Fibroblast of the aortic adventitia (primary cell): Measurements from ENCODE around the gene CCNB1. TPM values are rescaled to one million over a fixed set of nuclear protein-coding genes. Genes with fewer than 3 reads are reported as not detected.
"Not testable (repeated sequence)": the region's sequence is repeated elsewhere in the genome, so short reads cannot be mapped to it uniquely, and the experiment has no call there.

Experiments used
- DNase-seq: peaks from one replicate; pipeline ENCODE4 v3.0.0-alpha.2; 2010; ENCODE audit warnings: low read depth
- H3K4me3 ChIP-seq: 2 replicates; pipeline ENCODE4 v1.5.1; 2011; ENCODE audit warnings: low read depth, mild to moderate bottlenecking, control low read depth, low read length, moderate library complexity
- small RNA-seq: library from RNA; depleted of rRNA; stranded (forward); fragments of <200 nt; gene quantifications from one replicate; pipeline ENCODE3, GENCODE V24; 2012
- total RNA-seq: library from RNA; depleted of rRNA; stranded (reverse); fragments of >200 nt; gene quantifications from 2 replicates; pipeline ENCODE4 v1.2.3, GENCODE V29; 2012; ENCODE audit warnings: low replicate concordance
- TF ChIP-seq, protein P1 (sequence below): IDR thresholded peaks from 2 replicates; pipeline ENCODE4 v1.5.1; 2011; ENCODE audit warnings: mild to moderate bottlenecking, low read length, control low read depth, inconsistent platforms; ENCODE audit not compliant: insufficient read depth

CCNB1 gene
- total RNA-seq, 1 donor: 51.7 TPM

DNA sequence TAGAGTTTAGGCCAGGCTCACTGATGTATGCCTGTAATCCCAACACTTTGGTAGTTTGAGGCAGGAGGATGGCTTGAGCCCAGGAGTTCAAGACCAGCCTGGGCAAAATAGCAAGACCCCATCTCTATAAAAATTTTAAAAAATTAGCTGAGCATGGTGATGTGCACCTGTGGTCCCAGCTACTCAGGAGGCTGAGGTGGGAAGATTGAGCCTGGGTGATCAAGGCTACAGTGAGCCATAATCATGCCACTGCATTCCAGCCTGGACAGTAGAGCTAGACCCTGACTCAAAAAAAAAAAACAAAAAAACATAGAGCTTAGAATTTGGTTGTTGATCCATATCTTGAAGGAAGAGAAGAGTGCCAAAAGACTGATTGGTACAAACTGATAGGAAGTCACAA is 53.0 kb downstream of the CCNB1 start:
- H3K4me3 ChIP-seq: no peak overlapping the region
- no peak for DNase-seq
- TF ChIP-seq, protein P1, sequence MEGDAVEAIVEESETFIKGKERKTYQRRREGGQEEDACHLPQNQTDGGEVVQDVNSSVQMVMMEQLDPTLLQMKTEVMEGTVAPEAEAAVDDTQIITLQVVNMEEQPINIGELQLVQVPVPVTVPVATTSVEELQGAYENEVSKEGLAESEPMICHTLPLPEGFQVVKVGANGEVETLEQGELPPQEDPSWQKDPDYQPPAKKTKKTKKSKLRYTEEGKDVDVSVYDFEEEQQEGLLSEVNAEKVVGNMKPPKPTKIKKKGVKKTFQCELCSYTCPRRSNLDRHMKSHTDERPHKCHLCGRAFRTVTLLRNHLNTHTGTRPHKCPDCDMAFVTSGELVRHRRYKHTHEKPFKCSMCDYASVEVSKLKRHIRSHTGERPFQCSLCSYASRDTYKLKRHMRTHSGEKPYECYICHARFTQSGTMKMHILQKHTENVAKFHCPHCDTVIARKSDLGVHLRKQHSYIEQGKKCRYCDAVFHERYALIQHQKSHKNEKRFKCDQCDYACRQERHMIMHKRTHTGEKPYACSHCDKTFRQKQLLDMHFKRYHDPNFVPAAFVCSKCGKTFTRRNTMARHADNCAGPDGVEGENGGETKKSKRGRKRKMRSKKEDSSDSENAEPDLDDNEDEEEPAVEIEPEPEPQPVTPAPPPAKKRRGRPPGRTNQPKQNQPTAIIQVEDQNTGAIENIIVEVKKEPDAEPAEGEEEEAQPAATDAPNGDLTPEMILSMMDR: no peak

DNA sequence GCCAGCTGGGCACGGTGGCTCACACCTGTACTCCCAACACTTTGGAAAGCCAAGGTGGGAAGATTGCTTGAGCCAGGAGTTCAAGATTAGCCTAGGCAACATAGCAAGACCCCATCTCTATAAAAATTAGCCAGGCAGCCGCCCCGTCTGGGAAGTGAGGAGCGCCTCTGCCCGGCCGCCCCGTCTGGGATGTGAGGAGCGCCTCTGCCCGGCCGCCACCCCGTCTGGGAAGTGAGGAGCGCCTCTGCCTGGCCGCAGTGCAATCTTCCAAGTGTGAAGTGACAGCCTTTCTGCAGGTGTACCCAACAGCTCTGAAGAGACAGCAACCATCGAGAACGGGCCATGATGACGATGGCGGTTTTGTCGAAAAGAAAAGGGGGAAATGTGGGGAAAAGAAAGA is 53.4 kb downstream of the CCNB1 start:
- not testable (repeated sequence) for H3K4me3 ChIP-seq, DNase-seq

DNA sequence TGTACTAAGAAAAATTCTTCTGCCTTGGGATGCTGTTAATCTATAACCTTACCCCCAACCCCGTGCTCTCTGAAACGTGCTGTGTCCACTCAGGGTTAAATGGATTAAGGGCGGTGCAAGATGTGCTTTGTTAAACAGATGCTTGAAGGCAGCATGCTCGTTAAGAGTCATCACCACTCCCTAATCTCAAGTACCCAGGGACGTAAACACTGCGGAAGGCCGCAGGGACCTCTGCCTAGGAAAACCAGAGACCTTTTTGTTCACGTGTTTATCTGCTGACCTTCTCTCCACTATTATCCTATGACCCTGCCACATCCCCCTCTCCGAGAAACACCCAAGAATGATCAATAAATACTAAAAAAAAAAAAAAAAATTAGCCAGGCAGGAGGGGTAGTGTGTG is 53.9 kb downstream of the CCNB1 start:
- not testable (repeated sequence) for H3K4me3 ChIP-seq, DNase-seq

DNA sequence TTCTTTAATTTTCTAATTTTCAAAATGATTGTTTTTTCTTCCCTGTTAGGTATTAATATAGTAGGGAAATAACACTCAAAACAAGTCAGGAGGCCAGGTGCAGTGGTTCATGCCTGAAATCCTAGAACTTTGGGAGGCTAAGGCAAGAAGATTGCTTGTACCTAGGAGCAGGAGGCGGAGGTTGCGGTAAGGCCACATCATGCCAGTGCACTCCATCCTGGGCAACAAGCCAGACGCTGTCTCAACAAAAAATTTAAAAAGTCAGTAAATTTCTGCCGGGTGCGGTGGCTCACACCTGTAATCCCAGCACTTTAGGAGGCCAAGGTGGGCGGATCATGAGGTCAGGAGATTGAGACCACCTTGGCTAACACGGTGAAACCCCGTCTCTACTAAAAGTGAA is 57.6 kb downstream of the CCNB1 start:
- no peak overlapping the region for H3K4me3 ChIP-seq
- TF ChIP-seq, protein P1: no peak
- DNase-seq: no peak

DNA sequence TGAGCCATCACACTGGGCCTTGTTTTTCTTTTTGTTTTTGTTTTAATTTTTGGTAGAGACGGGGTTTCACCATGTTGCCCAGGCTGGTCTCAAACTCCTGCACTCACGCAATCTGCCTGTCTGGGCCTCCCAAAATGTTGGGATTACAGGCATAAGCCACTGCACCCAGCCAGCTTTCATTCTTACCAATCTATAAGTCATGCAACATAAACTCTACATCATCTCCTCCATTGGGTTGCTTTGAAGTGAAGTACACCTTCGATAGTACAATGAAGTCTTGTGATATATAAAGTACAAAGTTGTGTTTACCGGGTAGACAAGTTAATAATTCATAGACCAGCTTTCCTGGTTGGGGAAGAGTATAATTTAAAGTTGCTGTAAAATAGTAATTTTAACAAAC is 58.9 kb downstream of the CCNB1 start:
- TF ChIP-seq, protein P1: no peak
- H3K4me3 ChIP-seq: no peak overlapping the region
- no peak for DNase-seq

Small RNA genes within 50 kb of the gene (small RNA-seq; reads per million reads assigned to genes)
- gene SNORA50D: not detected

Other genes starting within 250 kb of the CCNB1 start
- 28.5 and 52.8 TPM in 2 replicates for gene SLC30A5, start 73.1 kb upstream of the CCNB1 start, total RNA-seq
- 9.6 and 20.2 TPM in 2 replicates for gene CENPH, start 22.4 kb downstream of the CCNB1 start, total RNA-seq
- 22.0 and 50.8 TPM in 2 replicates for gene CDK7, start 67.7 kb downstream of the CCNB1 start, total RNA-seq
- 8.8 and 9.6 TPM in 2 replicates for gene CCDC125, start 165.7 kb downstream of the CCNB1 start, total RNA-seq
- 47.3 and 55.2 TPM in 2 replicates for gene AK6, start 202.4 kb downstream of the CCNB1 start, total RNA-seq
- gene TAF9, start 202.4 kb downstream of the CCNB1 start, total RNA-seq: 29.3 and 86.2 TPM in 2 replicates
- gene RAD17, start 202.7 kb downstream of the CCNB1 start, total RNA-seq: 26.1 and 28.6 TPM in 2 replicates
- 0.63 and 0.65 TPM in 2 replicates for gene MARVELD2, start 248.0 kb downstream of the CCNB1 start, total RNA-seq